Vagina (tissue), 2 donors: ENCODE results near the gene TSPAN15.

Experiments
- POLR2AphosphoS5 ChIP-seq, 2 donors: sonication (generic); formaldehyde crosslinking; IDR thresholded peaks; one replicate each; pipeline ENCODE4 v1.9.0; 2017; ENCODE audit warnings: antibody characterized with exemption in 2 of 2, mild to moderate bottlenecking in 2 of 2, low read depth in 1 of 2; ENCODE audit not compliant: insufficient read depth in 1 of 2
- TF ChIP-seq, protein P1 (sequence below), 3 experiments: fragments of 450-650 bp in 2 of 3; fragments of 200-600 bp in 1 of 3; sonication (generic) in 1 of 3; IDR thresholded peaks; one replicate each; pipeline ENCODE4 v1.5.1; 2017 to 2019; ENCODE audit warnings: antibody characterized with exemption in 3 of 3, mild to moderate bottlenecking in 2 of 3, moderate library complexity in 2 of 3

GRCh38 chr10:69443354-69443753 is 7.9 kb upstream of the TSPAN15 start:
- TF ChIP-seq, protein P1, sequence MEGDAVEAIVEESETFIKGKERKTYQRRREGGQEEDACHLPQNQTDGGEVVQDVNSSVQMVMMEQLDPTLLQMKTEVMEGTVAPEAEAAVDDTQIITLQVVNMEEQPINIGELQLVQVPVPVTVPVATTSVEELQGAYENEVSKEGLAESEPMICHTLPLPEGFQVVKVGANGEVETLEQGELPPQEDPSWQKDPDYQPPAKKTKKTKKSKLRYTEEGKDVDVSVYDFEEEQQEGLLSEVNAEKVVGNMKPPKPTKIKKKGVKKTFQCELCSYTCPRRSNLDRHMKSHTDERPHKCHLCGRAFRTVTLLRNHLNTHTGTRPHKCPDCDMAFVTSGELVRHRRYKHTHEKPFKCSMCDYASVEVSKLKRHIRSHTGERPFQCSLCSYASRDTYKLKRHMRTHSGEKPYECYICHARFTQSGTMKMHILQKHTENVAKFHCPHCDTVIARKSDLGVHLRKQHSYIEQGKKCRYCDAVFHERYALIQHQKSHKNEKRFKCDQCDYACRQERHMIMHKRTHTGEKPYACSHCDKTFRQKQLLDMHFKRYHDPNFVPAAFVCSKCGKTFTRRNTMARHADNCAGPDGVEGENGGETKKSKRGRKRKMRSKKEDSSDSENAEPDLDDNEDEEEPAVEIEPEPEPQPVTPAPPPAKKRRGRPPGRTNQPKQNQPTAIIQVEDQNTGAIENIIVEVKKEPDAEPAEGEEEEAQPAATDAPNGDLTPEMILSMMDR (IDR thresholded peaks at IDR 0.05) = no peak
- no peak for TF ChIP-seq POLR2AphosphoS5 (IDR thresholded peaks at IDR 0.05; ENCODE audit: insufficient read depth in 1 of 2, low read depth in 1 of 2)
